ENCODE data around the gene USP25. TPM values are rescaled to one million over a fixed set of nuclear protein-coding genes. Genes with fewer than 3 reads are reported as not detected.

The USP25 gene
- polyA plus RNA-seq, 2 donors = 10.4 to 10.8 TPM

- no peaks in the 10 kb centered on the region for H3K27me3 ChIP-seq (ENCODE audit: control insufficient read depth in 1 of 2, insufficient read depth in 2 of 2, low read length in 2 of 2)
- H3K36me3 ChIP-seq (ENCODE audit: control insufficient read depth in 2 of 2, insufficient read depth in 2 of 2, low read length in 1 of 2) = no peaks in the 10 kb centered on the region
- H3K4me3 ChIP-seq (ENCODE audit: low read depth in 1 of 2, low read length in 2 of 2) = no peak overlapping the region
- peaks cover 0 to 4% of the 10 kb centered on the region in 2 donors for H3K9me3 ChIP-seq (ENCODE audit: control insufficient read depth in 2 of 2, insufficient read depth in 1 of 2, low read depth in 1 of 2, low read length in 1 of 2)
- no peaks in the 10 kb centered on the region for H3K4me1 ChIP-seq (ENCODE audit: control insufficient read depth in 2 of 2, insufficient read depth in 2 of 2, low read length in 1 of 2)
- no peak overlapping the region for H3K27ac ChIP-seq (ENCODE audit: low read depth in 2 of 2, low read length in 1 of 2)
- WGBS, 2 donors = 77 to 83% methylated on average over 4 of the region's 4 CpGs
Measured at GRCh38 chr21:15893902-15894301, 164.1 kb downstream of the USP25 start.

DNA sequence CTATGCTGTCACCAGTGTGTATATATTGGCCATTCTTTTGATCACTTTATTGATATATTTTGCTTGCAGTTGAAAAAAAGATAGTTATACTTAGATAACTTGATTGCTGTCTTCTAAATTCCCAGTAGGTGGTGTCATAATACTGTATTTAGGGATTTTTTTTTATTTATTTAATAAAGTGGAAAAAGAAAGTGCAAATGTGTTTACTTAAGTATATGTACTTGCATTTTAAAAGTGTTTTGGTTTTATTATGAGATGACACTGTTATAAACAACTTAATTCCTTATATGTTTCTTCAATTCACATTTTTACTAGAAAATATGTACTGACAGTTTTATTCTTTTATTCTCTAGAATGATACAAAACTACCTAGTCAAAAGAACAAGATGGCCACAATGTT lies 164.8 kb downstream of the USP25 start:
- H3K27ac ChIP-seq (ENCODE audit: low read depth in 2 of 2, low read length in 1 of 2) = no peak overlapping the region
- H3K36me3 ChIP-seq (ENCODE audit: control insufficient read depth in 2 of 2, insufficient read depth in 2 of 2, low read length in 1 of 2) = no peaks in the 10 kb centered on the region
- no peaks in the 10 kb centered on the region for H3K27me3 ChIP-seq (ENCODE audit: control insufficient read depth in 1 of 2, insufficient read depth in 2 of 2, low read length in 2 of 2)
- peaks cover 0 to 4% of the 10 kb centered on the region in 2 donors for H3K9me3 ChIP-seq (ENCODE audit: control insufficient read depth in 2 of 2, insufficient read depth in 1 of 2, low read depth in 1 of 2, low read length in 1 of 2)
- H3K4me3 ChIP-seq (ENCODE audit: low read depth in 1 of 2, low read length in 2 of 2) = no peak overlapping the region
- H3K4me1 ChIP-seq (ENCODE audit: control insufficient read depth in 2 of 2, insufficient read depth in 2 of 2, low read length in 1 of 2) = no peaks in the 10 kb centered on the region

- H3K4me3 ChIP-seq (ENCODE audit: low read depth in 1 of 2, low read length in 2 of 2) = no peak overlapping the region
- 83 to 84% methylated on average over 5 of the region's 5 CpGs for WGBS, 2 donors
- no peaks in the 10 kb centered on the region for H3K4me1 ChIP-seq (ENCODE audit: control insufficient read depth in 2 of 2, insufficient read depth in 2 of 2, low read length in 1 of 2)
- no peaks in the 10 kb centered on the region for H3K27me3 ChIP-seq (ENCODE audit: control insufficient read depth in 1 of 2, insufficient read depth in 2 of 2, low read length in 2 of 2)
- H3K36me3 ChIP-seq (ENCODE audit: control insufficient read depth in 2 of 2, insufficient read depth in 2 of 2, low read length in 1 of 2) = no peaks in the 10 kb centered on the region
- H3K9me3 ChIP-seq (ENCODE audit: control insufficient read depth in 2 of 2, insufficient read depth in 1 of 2, low read depth in 1 of 2, low read length in 1 of 2) = peaks cover 0 to 4% of the 10 kb centered on the region in 2 donors
- H3K27ac ChIP-seq (ENCODE audit: low read depth in 2 of 2, low read length in 1 of 2) = no peak overlapping the region
Measured at GRCh38 chr21:15895142-15896106, 165.6 kb downstream of the USP25 start.

GRCh38 chr21:15896501-15896900 lies 166.7 kb downstream of the USP25 start:
- Histone ChIP-seq H3K9me3 (ENCODE audit: control insufficient read depth in 2 of 2, insufficient read depth in 1 of 2, low read depth in 1 of 2, low read length in 1 of 2) (peaks cover 0 to 4% of the 10 kb centered on the region in 2 donors), H3K36me3 (ENCODE audit: control insufficient read depth in 2 of 2, insufficient read depth in 2 of 2, low read length in 1 of 2) (no peaks in the 10 kb centered on the region), H3K4me3 (ENCODE audit: low read depth in 1 of 2, low read length in 2 of 2) (no peak overlapping the region), H3K4me1 (ENCODE audit: control insufficient read depth in 2 of 2, insufficient read depth in 2 of 2, low read length in 1 of 2) (no peaks in the 10 kb centered on the region), H3K27me3 (ENCODE audit: control insufficient read depth in 1 of 2, insufficient read depth in 2 of 2, low read length in 2 of 2) (no peaks in the 10 kb centered on the region), H3K27ac (ENCODE audit: low read depth in 2 of 2, low read length in 1 of 2) (no peak overlapping the region)
- 93 to 97% methylated on average over 4 of the region's 4 CpGs for WGBS, 2 donors

DNA sequence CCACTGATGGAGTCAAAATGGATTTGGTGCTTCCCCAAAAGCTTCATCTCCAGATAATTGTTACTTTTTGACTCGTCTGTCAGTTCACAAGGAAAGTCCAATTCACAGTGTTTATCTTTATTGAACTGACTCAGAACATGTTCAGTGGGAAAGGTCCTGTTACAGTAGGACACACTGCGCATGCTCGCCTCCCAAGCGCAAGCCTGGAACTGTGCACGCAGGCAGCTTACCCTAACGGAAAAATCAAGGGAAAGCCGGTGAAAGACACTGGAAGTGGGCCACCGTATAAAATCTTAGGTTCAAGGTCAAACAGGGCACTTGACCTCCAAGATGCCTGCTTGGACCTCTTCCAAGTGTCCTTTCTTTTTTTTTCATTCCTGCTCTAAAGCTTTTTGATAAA lies 174.6 kb downstream of the USP25 start:
- Histone ChIP-seq H3K4me1 (ENCODE audit: control insufficient read depth in 2 of 2, insufficient read depth in 2 of 2, low read length in 1 of 2) (no peaks in the 10 kb centered on the region), H3K9me3 (ENCODE audit: control insufficient read depth in 2 of 2, insufficient read depth in 1 of 2, low read depth in 1 of 2, low read length in 1 of 2) (no peaks in the 10 kb centered on the region), H3K4me3 (ENCODE audit: low read depth in 1 of 2, low read length in 2 of 2) (no peak overlapping the region), H3K36me3 (ENCODE audit: control insufficient read depth in 2 of 2, insufficient read depth in 2 of 2, low read length in 1 of 2) (no peaks in the 10 kb centered on the region), H3K27me3 (ENCODE audit: control insufficient read depth in 1 of 2, insufficient read depth in 2 of 2, low read length in 2 of 2) (no peaks in the 10 kb centered on the region), H3K27ac (ENCODE audit: low read depth in 2 of 2, low read length in 1 of 2) (no peak overlapping the region)
- 91 to 94% methylated on average over 8 of the region's 8 CpGs for WGBS, 2 donors

DNA sequence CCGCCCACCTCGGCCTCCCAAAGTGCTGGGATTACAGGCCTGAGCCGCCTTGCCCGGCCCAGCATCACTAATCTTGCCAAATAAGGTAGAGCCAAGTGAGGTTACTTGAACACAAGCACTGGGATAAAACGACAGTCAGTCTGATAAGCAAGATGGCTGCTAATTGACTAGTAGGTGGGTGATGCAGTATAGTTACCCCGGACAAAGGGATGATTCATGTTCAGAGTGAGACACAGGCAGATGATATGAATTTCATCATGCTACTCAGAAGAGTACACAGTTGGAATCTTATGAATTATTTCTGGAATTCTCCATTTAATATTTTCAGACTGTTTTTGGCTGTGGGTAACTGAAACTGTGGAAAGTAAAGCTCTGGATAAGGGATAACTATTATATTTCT lies 178.4 kb downstream of the USP25 start:
- H3K4me1 ChIP-seq (ENCODE audit: control insufficient read depth in 2 of 2, insufficient read depth in 2 of 2, low read length in 1 of 2) = no peaks in the 10 kb centered on the region
- H3K27me3 ChIP-seq (ENCODE audit: control insufficient read depth in 1 of 2, insufficient read depth in 2 of 2, low read length in 2 of 2) = no peaks in the 10 kb centered on the region
- H3K4me3 ChIP-seq (ENCODE audit: low read depth in 1 of 2, low read length in 2 of 2) = no peak overlapping the region
- H3K36me3 ChIP-seq (ENCODE audit: control insufficient read depth in 2 of 2, insufficient read depth in 2 of 2, low read length in 1 of 2) = no peaks in the 10 kb centered on the region
- no peak overlapping the region for H3K27ac ChIP-seq (ENCODE audit: low read depth in 2 of 2, low read length in 1 of 2)
- 93 to 94% methylated on average over 6 of the region's 6 CpGs for WGBS, 2 donors
- no peaks in the 10 kb centered on the region for H3K9me3 ChIP-seq (ENCODE audit: control insufficient read depth in 2 of 2, insufficient read depth in 1 of 2, low read depth in 1 of 2, low read length in 1 of 2)

DNA sequence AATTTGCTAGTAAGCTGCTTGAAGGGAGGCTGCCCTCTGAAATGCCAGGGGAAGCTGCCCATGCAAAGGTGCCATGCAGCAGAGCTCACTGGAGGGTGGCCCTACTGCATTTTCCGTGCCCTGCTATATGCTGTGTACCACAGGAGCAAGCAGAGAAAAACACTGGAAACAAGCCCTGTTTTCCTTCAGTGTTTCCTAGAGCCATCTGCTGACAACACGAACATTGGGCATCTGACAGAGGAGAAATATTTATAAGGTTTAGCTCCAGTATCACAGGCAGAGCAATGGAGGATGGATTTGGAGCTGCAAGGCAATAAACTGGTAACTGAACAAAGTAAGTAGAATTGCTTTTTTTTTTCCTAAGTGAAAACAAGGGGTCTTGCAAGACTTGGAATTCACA lies 198.4 kb downstream of the USP25 start:
- H3K4me1 ChIP-seq (ENCODE audit: control insufficient read depth in 2 of 2, insufficient read depth in 2 of 2, low read length in 1 of 2) = no peaks in the 10 kb centered on the region
- no peaks in the 10 kb centered on the region for H3K36me3 ChIP-seq (ENCODE audit: control insufficient read depth in 2 of 2, insufficient read depth in 2 of 2, low read length in 1 of 2)
- no peaks in the 10 kb centered on the region for H3K27me3 ChIP-seq (ENCODE audit: control insufficient read depth in 1 of 2, insufficient read depth in 2 of 2, low read length in 2 of 2)
- H3K4me3 ChIP-seq (ENCODE audit: low read depth in 1 of 2, low read length in 2 of 2) = no peak overlapping the region
- H3K27ac ChIP-seq (ENCODE audit: low read depth in 2 of 2, low read length in 1 of 2) = no peak overlapping the region
- peaks cover 3 to 5% of the 10 kb centered on the region in 2 donors for H3K9me3 ChIP-seq (ENCODE audit: control insufficient read depth in 2 of 2, insufficient read depth in 1 of 2, low read depth in 1 of 2, low read length in 1 of 2)
- WGBS, 2 donors = 63 to 68% methylated on average over 2 of the region's 2 CpGs

- Histone ChIP-seq H3K27me3 (ENCODE audit: control insufficient read depth in 1 of 2, insufficient read depth in 2 of 2, low read length in 2 of 2) (no peaks in the 10 kb centered on the region), H3K36me3 (ENCODE audit: control insufficient read depth in 2 of 2, insufficient read depth in 2 of 2, low read length in 1 of 2) (no peaks in the 10 kb centered on the region), H3K4me3 (ENCODE audit: low read depth in 1 of 2, low read length in 2 of 2) (no peak overlapping the region), H3K9me3 (ENCODE audit: control insufficient read depth in 2 of 2, insufficient read depth in 1 of 2, low read depth in 1 of 2, low read length in 1 of 2) (peaks cover 3 to 5% of the 10 kb centered on the region in 2 donors), H3K27ac (ENCODE audit: low read depth in 2 of 2, low read length in 1 of 2) (no peak overlapping the region), H3K4me1 (ENCODE audit: control insufficient read depth in 2 of 2, insufficient read depth in 2 of 2, low read length in 1 of 2) (no peaks in the 10 kb centered on the region)
- 50 to 52% methylated on average over 4 of the region's 4 CpGs for WGBS, 2 donors
Measured at GRCh38 chr21:15928686-15929425, 199.1 kb downstream of the USP25 start.

DNA sequence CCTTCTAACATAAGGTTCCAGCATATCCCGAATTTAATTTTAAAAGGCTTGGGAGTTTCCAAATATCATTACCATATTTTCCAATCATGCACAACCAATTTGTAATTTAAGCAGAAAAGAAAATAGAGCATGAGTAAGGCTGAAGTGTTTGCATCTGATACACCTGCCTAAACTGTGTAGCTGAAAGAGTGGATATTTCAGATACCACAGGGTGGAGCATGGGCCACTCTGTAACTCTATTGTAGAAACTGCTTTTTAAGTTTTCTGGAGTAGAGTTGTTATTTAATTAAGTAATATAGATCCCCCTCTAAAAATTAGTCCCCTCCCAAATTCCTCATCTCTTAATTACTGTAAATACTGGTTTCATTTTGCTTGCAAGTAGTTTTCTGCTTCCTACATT lies 199.8 kb downstream of the USP25 start:
- Histone ChIP-seq H3K4me1 (ENCODE audit: control insufficient read depth in 2 of 2, insufficient read depth in 2 of 2, low read length in 1 of 2) (no peaks in the 10 kb centered on the region), H3K9me3 (ENCODE audit: control insufficient read depth in 2 of 2, insufficient read depth in 1 of 2, low read depth in 1 of 2, low read length in 1 of 2) (peaks cover 3 to 5% of the 10 kb centered on the region in 2 donors), H3K36me3 (ENCODE audit: control insufficient read depth in 2 of 2, insufficient read depth in 2 of 2, low read length in 1 of 2) (no peaks in the 10 kb centered on the region), H3K27me3 (ENCODE audit: control insufficient read depth in 1 of 2, insufficient read depth in 2 of 2, low read length in 2 of 2) (no peaks in the 10 kb centered on the region), H3K4me3 (ENCODE audit: low read depth in 1 of 2, low read length in 2 of 2) (no peak overlapping the region), H3K27ac (ENCODE audit: low read depth in 2 of 2, low read length in 1 of 2) (no peak overlapping the region)
- 85 to 91% methylated on average over 1 of the region's 1 CpG for WGBS, 2 donors
